C4-2B (cell line): ENCODE results near the gene EEF1G.

Experiments used
- ZFX ChIP-seq: fragments of 450-650 bp; IDR thresholded peaks from 2 replicates; pipeline ENCODE4 v1.6.1; 2017
- TF ChIP-seq, protein P1 (sequence below): fragments of 450-650 bp; conservative IDR thresholded peaks from 2 replicates; pipeline ENCODE4 v1.5.1; 2017; ENCODE audit warnings: mild to moderate bottlenecking

DNA sequence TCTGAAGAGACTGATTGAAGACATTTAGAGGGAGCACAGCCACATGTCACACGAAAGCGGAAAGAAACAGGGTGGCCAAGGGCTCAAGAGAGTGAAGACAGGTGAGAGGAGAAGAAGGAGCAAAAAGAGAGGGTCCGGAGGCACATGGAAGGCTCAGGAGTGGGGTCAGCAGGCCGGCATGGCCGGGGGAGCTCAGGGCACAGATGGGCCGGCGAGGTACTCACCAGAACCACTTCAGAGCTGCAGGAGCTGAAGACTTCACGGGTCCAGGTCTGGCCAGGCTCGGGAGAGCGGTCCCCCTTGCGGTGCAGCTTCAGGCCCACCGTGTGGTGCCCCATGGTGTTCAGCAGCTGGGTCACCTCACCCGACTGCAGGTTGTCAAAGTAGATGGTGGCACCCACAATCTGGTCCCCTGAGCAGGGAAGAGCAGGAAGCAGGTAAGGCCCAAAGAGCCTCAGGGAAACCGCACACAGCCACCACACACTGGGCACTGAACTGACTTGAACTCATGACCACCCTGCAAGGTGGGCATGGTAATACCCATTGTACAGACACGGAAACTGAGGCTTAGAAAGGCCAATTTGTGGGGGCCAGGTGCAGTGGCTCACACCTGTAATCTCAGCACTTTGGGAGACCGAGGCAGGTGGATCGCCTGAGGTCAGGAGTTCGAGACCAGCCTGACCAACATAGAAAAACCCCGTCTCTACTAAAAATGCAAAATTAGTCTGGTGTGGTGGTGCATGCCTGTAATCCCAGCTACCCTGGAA, 38.7 kb downstream of the EEF1G start:
- TF ChIP-seq, protein P1, sequence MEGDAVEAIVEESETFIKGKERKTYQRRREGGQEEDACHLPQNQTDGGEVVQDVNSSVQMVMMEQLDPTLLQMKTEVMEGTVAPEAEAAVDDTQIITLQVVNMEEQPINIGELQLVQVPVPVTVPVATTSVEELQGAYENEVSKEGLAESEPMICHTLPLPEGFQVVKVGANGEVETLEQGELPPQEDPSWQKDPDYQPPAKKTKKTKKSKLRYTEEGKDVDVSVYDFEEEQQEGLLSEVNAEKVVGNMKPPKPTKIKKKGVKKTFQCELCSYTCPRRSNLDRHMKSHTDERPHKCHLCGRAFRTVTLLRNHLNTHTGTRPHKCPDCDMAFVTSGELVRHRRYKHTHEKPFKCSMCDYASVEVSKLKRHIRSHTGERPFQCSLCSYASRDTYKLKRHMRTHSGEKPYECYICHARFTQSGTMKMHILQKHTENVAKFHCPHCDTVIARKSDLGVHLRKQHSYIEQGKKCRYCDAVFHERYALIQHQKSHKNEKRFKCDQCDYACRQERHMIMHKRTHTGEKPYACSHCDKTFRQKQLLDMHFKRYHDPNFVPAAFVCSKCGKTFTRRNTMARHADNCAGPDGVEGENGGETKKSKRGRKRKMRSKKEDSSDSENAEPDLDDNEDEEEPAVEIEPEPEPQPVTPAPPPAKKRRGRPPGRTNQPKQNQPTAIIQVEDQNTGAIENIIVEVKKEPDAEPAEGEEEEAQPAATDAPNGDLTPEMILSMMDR = no peak
- TF ChIP-seq ZFX = no peak
